Mesothelial cell of epicardium (in vitro differentiated cells): Measurements from ENCODE around the gene KRTAP19-8. TPM values are rescaled to one million over a fixed set of nuclear protein-coding genes. Genes with fewer than 3 reads are reported as not detected.

Experiments used
- DNase-seq, 2 experiments: peaks; one replicate each; pipeline ENCODE4 v3.0.0; 2021; ENCODE audit warnings: low spot score in 2 of 2; ENCODE audit not compliant: unreplicated experiment in 2 of 2
- H3K27ac Mint-ChIP-seq: 2 replicates; pipeline ENCODE4 v1.8.0; 2021; ENCODE audit warnings: mixed read lengths
- H3K27me3 Mint-ChIP-seq: 2 replicates; pipeline ENCODE4 v1.8.0; 2021; ENCODE audit warnings: low read depth, mixed read lengths
- H3K36me3 Mint-ChIP-seq: 2 replicates; pipeline ENCODE4 v1.8.0; 2021; ENCODE audit warnings: mixed read lengths
- H3K4me1 Mint-ChIP-seq: 2 replicates; pipeline ENCODE4 v1.8.0; 2021; ENCODE audit warnings: mixed read lengths
- H3K4me3 Mint-ChIP-seq: 2 replicates; pipeline ENCODE4 v1.8.0; 2021; ENCODE audit warnings: mild to moderate bottlenecking, moderate library complexity, mixed read lengths
- H3K9me3 Mint-ChIP-seq: 2 replicates; pipeline ENCODE4 v1.8.0; 2021; ENCODE audit warnings: mixed read lengths
- CTCF ChIP-seq: fragments of 200-600 bp; sonication (generic); IDR thresholded peaks from one replicate; pipeline ENCODE4 v1.5.0; 2021; ENCODE audit warnings: antibody characterized with exemption; ENCODE audit not compliant: unreplicated experiment
- total RNA-seq: library from RNA; stranded (reverse); gene quantifications from 3 replicates; pipeline ENCODE4 v1.2.1, GENCODE V29; 2021

The KRTAP19-8 gene
- total RNA-seq, 1 donor from 2014 or later, result not detected

GRCh38 chr21:31075848-31076247 is 37.6 kb upstream of the KRTAP19-8 start:
- no peaks in the 10 kb centered on the region for H3K9me3 Mint-ChIP-seq
- DNase-seq, result no peak
- TF ChIP-seq CTCF, result no peak
- H3K36me3 Mint-ChIP-seq, result no peaks in the 10 kb centered on the region
- H3K4me1 Mint-ChIP-seq, result peaks cover 3% of the 10 kb centered on the region
- no peak overlapping the region for H3K27ac Mint-ChIP-seq
- peaks cover 12% of the 10 kb centered on the region for H3K27me3 Mint-ChIP-seq
- no peak overlapping the region for H3K4me3 Mint-ChIP-seq

GRCh38 chr21:31072533-31072932 is 34.3 kb upstream of the KRTAP19-8 start:
- Mint-ChIP-seq H3K27ac (no peak overlapping the region), H3K36me3 (no peaks in the 10 kb centered on the region), H3K4me1 (peaks cover 3% of the 10 kb centered on the region), H3K9me3 (no peaks in the 10 kb centered on the region), H3K27me3 (peaks cover 11% of the 10 kb centered on the region), H3K4me3 (no peak overlapping the region)
- TF ChIP-seq CTCF, result no peak
- no peak for DNase-seq

DNA sequence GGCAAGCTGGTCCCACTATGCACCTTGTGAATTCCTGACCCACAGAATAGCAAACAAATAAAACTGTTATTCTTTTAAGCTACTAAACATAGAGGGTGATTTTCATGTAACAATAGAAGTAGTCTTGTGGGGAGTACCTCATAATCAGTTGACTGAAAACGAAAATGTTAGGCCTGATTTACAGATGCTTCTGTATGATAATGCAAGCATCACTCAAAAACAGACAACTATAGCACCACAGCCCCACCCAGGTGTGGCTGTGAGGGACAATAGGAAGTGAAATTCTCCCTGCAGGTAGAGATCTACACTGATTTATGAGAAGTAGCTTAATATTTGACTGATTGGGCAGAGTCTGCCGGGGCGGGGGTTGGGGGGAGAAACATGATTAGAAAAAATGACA is 26.5 kb upstream of the KRTAP19-8 start:
- Mint-ChIP-seq H3K9me3 (peaks cover 3% of the 10 kb centered on the region), H3K4me3 (no peak overlapping the region), H3K27ac (no peak overlapping the region), H3K36me3 (no peaks in the 10 kb centered on the region), H3K27me3 (peaks cover 4% of the 10 kb centered on the region), H3K4me1 (no peaks in the 10 kb centered on the region)
- no peak for TF ChIP-seq CTCF
- DNase-seq, result no peak

GRCh38 chr21:31052489-31053142 is 14.3 kb upstream of the KRTAP19-8 start:
- H3K36me3 Mint-ChIP-seq, result no peaks in the 10 kb centered on the region

DNA sequence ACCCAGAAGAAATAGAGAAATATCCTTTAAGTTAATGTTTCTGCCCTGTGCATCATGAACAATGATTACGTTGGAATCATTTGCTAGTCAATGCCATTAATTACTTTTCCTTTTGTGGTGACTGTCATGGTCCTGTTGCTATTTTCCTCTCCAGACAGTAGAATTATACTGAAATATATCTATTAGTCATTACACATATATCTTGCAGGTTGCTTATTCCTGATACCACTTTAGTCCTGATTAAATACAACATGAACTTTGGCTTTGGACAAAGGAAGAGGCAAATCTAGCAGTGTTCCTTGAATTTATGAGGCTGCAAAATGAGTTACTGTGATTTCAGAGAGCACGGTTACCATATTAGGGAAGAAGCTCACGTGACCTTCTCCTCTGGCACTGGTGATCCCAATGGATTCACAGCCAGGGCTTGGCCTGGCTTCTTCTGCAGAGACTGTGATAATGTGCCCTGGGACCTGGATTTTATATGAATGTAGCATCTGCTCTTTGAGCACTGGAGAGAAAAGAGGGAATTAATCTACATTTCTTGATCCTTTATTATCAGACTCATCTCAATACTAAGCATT is 12.4 kb upstream of the KRTAP19-8 start:
- H3K36me3 Mint-ChIP-seq, result no peaks in the 10 kb centered on the region
- no peak for TF ChIP-seq CTCF
- no peak overlapping the region for H3K4me3 Mint-ChIP-seq
- H3K27ac Mint-ChIP-seq, result no peak overlapping the region
- no peak for DNase-seq
- H3K27me3 Mint-ChIP-seq, result peaks cover 7% of the 10 kb centered on the region
- peaks cover 4% of the 10 kb centered on the region for H3K9me3 Mint-ChIP-seq
- H3K4me1 Mint-ChIP-seq, result no peaks in the 10 kb centered on the region

More at GRCh38 chr21:31052489-31053142, 14.3 kb upstream of the KRTAP19-8 start:
- TF ChIP-seq CTCF, result no peak
- no peak for DNase-seq
- no peak overlapping the region for H3K27ac Mint-ChIP-seq
- peaks cover 2% of the 10 kb centered on the region for H3K27me3 Mint-ChIP-seq
- peaks cover 13% of the 10 kb centered on the region for H3K9me3 Mint-ChIP-seq
- no peaks in the 10 kb centered on the region for H3K4me1 Mint-ChIP-seq
- no peak overlapping the region for H3K4me3 Mint-ChIP-seq
